ENCODE results near the gene MAD1L1.

Gene MAD1L1

GRCh38 chr7:2004841-2005725 lies 227.7 kb downstream of the MAD1L1 start:
- Histone ChIP-seq H3K4me1 (ENCODE audit: control insufficient read depth in 2 of 2, insufficient read depth in 2 of 2, low read length in 2 of 2) (no peaks in the 10 kb centered on the region), H3K9me3 (ENCODE audit: control insufficient read depth in 2 of 2, low read length in 2 of 2) (no peaks in the 10 kb centered on the region), H3K4me3 (ENCODE audit: low read length in 2 of 2) (no peak overlapping the region), H3K9ac (ENCODE audit: low read depth in 1 of 2, low read length in 2 of 2) (no peak overlapping the region), H3K36me3 (ENCODE audit: control insufficient read depth in 2 of 2, insufficient read depth in 2 of 2, low read length in 2 of 2) (peaks cover 0 to 2% of the 10 kb centered on the region in 2 donors), H3K27ac (ENCODE audit: low read depth in 2 of 2, low read length in 2 of 2) (no peak overlapping the region), H3K27me3 (ENCODE audit: control insufficient read depth in 2 of 2, insufficient read depth in 2 of 2, low read length in 2 of 2) (no peaks in the 10 kb centered on the region)

GRCh38 chr7:2003931-2004812 lies 228.6 kb downstream of the MAD1L1 start:
- Histone ChIP-seq H3K27me3 (ENCODE audit: control insufficient read depth in 2 of 2, insufficient read depth in 2 of 2, low read length in 2 of 2) (no peaks in the 10 kb centered on the region), H3K9ac (ENCODE audit: low read depth in 1 of 2, low read length in 2 of 2) (no peak overlapping the region), H3K4me3 (ENCODE audit: low read length in 2 of 2) (no peak overlapping the region), H3K36me3 (ENCODE audit: control insufficient read depth in 2 of 2, insufficient read depth in 2 of 2, low read length in 2 of 2) (peaks cover 0 to 2% of the 10 kb centered on the region in 2 donors), H3K27ac (ENCODE audit: low read depth in 2 of 2, low read length in 2 of 2) (no peak overlapping the region), H3K4me1 (ENCODE audit: control insufficient read depth in 2 of 2, insufficient read depth in 2 of 2, low read length in 2 of 2) (no peaks in the 10 kb centered on the region), H3K9me3 (ENCODE audit: control insufficient read depth in 2 of 2, low read length in 2 of 2) (no peaks in the 10 kb centered on the region)

- Histone ChIP-seq H3K4me1 (ENCODE audit: control insufficient read depth in 2 of 2, insufficient read depth in 2 of 2, low read length in 2 of 2) (no peaks in the 10 kb centered on the region), H3K9ac (ENCODE audit: low read depth in 1 of 2, low read length in 2 of 2) (no peak overlapping the region), H3K36me3 (ENCODE audit: control insufficient read depth in 2 of 2, insufficient read depth in 2 of 2, low read length in 2 of 2) (peaks cover 0 to 2% of the 10 kb centered on the region in 2 donors), H3K27ac (ENCODE audit: low read depth in 2 of 2, low read length in 2 of 2) (no peak overlapping the region), H3K27me3 (ENCODE audit: control insufficient read depth in 2 of 2, insufficient read depth in 2 of 2, low read length in 2 of 2) (no peaks in the 10 kb centered on the region), H3K9me3 (ENCODE audit: control insufficient read depth in 2 of 2, low read length in 2 of 2) (no peaks in the 10 kb centered on the region), H3K4me3 (ENCODE audit: low read length in 2 of 2) (no peak overlapping the region)
These were observed 229.3 kb downstream of the MAD1L1 start for GRCh38 chr7:2003451-2003930.

GRCh38 chr7:2002561-2003450 lies 229.9 kb downstream of the MAD1L1 start:
- Histone ChIP-seq H3K27ac (ENCODE audit: low read depth in 2 of 2, low read length in 2 of 2) (no peak overlapping the region), H3K9ac (ENCODE audit: low read depth in 1 of 2, low read length in 2 of 2) (no peak overlapping the region), H3K9me3 (ENCODE audit: control insufficient read depth in 2 of 2, low read length in 2 of 2) (no peaks in the 10 kb centered on the region), H3K36me3 (ENCODE audit: control insufficient read depth in 2 of 2, insufficient read depth in 2 of 2, low read length in 2 of 2) (peaks cover 0 to 2% of the 10 kb centered on the region in 2 donors), H3K4me3 (ENCODE audit: low read length in 2 of 2) (no peak overlapping the region), H3K4me1 (ENCODE audit: control insufficient read depth in 2 of 2, insufficient read depth in 2 of 2, low read length in 2 of 2) (no peaks in the 10 kb centered on the region), H3K27me3 (ENCODE audit: control insufficient read depth in 2 of 2, insufficient read depth in 2 of 2, low read length in 2 of 2) (no peaks in the 10 kb centered on the region)

GRCh38 chr7:2001601-2002442 lies 230.9 kb downstream of the MAD1L1 start:
- H3K36me3 ChIP-seq (ENCODE audit: control insufficient read depth in 2 of 2, insufficient read depth in 2 of 2, low read length in 2 of 2), result peaks cover 0 to 2% of the 10 kb centered on the region in 2 donors
- H3K9me3 ChIP-seq (ENCODE audit: control insufficient read depth in 2 of 2, low read length in 2 of 2), result no peaks in the 10 kb centered on the region
- no peaks in the 10 kb centered on the region for H3K4me1 ChIP-seq (ENCODE audit: control insufficient read depth in 2 of 2, insufficient read depth in 2 of 2, low read length in 2 of 2)
- H3K27me3 ChIP-seq (ENCODE audit: control insufficient read depth in 2 of 2, insufficient read depth in 2 of 2, low read length in 2 of 2), result no peaks in the 10 kb centered on the region
- H3K4me3 ChIP-seq (ENCODE audit: low read length in 2 of 2), result no peak overlapping the region
- H3K9ac ChIP-seq (ENCODE audit: low read depth in 1 of 2, low read length in 2 of 2), result no peak overlapping the region
- no peak overlapping the region for H3K27ac ChIP-seq (ENCODE audit: low read depth in 2 of 2, low read length in 2 of 2)

- Histone ChIP-seq H3K4me1 (ENCODE audit: control insufficient read depth in 2 of 2, insufficient read depth in 2 of 2, low read length in 2 of 2) (no peaks in the 10 kb centered on the region), H3K36me3 (ENCODE audit: control insufficient read depth in 2 of 2, insufficient read depth in 2 of 2, low read length in 2 of 2) (peaks cover 0 to 2% of the 10 kb centered on the region in 2 donors), H3K9me3 (ENCODE audit: control insufficient read depth in 2 of 2, low read length in 2 of 2) (no peaks in the 10 kb centered on the region), H3K27ac (ENCODE audit: low read depth in 2 of 2, low read length in 2 of 2) (no peak overlapping the region), H3K4me3 (ENCODE audit: low read length in 2 of 2) (no peak overlapping the region), H3K27me3 (ENCODE audit: control insufficient read depth in 2 of 2, insufficient read depth in 2 of 2, low read length in 2 of 2) (no peaks in the 10 kb centered on the region), H3K9ac (ENCODE audit: low read depth in 1 of 2, low read length in 2 of 2) (no peak overlapping the region)
These were observed 231.9 kb downstream of the MAD1L1 start for GRCh38 chr7:2000746-2001321.

GRCh38 chr7:2000153-2000687 lies 232.5 kb downstream of the MAD1L1 start:
- Histone ChIP-seq H3K36me3 (ENCODE audit: control insufficient read depth in 2 of 2, insufficient read depth in 2 of 2, low read length in 2 of 2) (peaks cover 0 to 1% of the 10 kb centered on the region in 2 donors), H3K27ac (ENCODE audit: low read depth in 2 of 2, low read length in 2 of 2) (no peak overlapping the region), H3K4me3 (ENCODE audit: low read length in 2 of 2) (no peak overlapping the region), H3K4me1 (ENCODE audit: control insufficient read depth in 2 of 2, insufficient read depth in 2 of 2, low read length in 2 of 2) (no peaks in the 10 kb centered on the region), H3K27me3 (ENCODE audit: control insufficient read depth in 2 of 2, insufficient read depth in 2 of 2, low read length in 2 of 2) (no peaks in the 10 kb centered on the region), H3K9me3 (ENCODE audit: control insufficient read depth in 2 of 2, low read length in 2 of 2) (no peaks in the 10 kb centered on the region), H3K9ac (ENCODE audit: low read depth in 1 of 2, low read length in 2 of 2) (no peak overlapping the region)

GRCh38 chr7:1999278-1999984 lies 233.3 kb downstream of the MAD1L1 start:
- H3K27me3 ChIP-seq (ENCODE audit: control insufficient read depth in 2 of 2, insufficient read depth in 2 of 2, low read length in 2 of 2), result no peaks in the 10 kb centered on the region
- H3K36me3 ChIP-seq (ENCODE audit: control insufficient read depth in 2 of 2, insufficient read depth in 2 of 2, low read length in 2 of 2), result no peaks in the 10 kb centered on the region
- H3K4me1 ChIP-seq (ENCODE audit: control insufficient read depth in 2 of 2, insufficient read depth in 2 of 2, low read length in 2 of 2), result no peaks in the 10 kb centered on the region
- no peak overlapping the region for H3K9ac ChIP-seq (ENCODE audit: low read depth in 1 of 2, low read length in 2 of 2)
- no peaks in the 10 kb centered on the region for H3K9me3 ChIP-seq (ENCODE audit: control insufficient read depth in 2 of 2, low read length in 2 of 2)
- H3K27ac ChIP-seq (ENCODE audit: low read depth in 2 of 2, low read length in 2 of 2), result no peak overlapping the region
- no peak overlapping the region for H3K4me3 ChIP-seq (ENCODE audit: low read length in 2 of 2)

All from mucosa of rectum (tissue), 2 donors.